Stimulated activated CD4-positive, alpha-beta T cell treated with anti-CD3 and anti-CD28 coated beads, Interleukin-4, amount 100 ng/mL, for 24 hours (primary cell): ENCODE measurements around the gene SLC25A53.

Source experiments
- DNase-seq: peaks from one replicate; pipeline ENCODE4 v3.0.0-alpha.2; 2020

SLC25A53 gene, protein sequence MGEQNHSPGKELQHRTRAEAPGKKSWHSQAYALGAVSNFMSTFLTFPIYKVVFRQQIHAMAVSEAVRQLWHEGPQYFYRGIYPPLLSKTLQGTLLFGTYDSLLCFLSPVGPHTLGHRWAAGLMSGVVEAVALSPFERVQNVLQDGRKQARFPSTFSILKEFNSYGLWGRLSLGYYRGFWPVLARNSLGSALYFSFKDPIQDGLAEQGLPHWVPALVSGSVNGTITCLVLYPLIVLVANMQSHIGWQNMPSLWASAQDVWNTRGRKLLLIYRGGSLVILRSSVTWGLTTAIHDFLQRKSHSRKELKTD

DNA sequence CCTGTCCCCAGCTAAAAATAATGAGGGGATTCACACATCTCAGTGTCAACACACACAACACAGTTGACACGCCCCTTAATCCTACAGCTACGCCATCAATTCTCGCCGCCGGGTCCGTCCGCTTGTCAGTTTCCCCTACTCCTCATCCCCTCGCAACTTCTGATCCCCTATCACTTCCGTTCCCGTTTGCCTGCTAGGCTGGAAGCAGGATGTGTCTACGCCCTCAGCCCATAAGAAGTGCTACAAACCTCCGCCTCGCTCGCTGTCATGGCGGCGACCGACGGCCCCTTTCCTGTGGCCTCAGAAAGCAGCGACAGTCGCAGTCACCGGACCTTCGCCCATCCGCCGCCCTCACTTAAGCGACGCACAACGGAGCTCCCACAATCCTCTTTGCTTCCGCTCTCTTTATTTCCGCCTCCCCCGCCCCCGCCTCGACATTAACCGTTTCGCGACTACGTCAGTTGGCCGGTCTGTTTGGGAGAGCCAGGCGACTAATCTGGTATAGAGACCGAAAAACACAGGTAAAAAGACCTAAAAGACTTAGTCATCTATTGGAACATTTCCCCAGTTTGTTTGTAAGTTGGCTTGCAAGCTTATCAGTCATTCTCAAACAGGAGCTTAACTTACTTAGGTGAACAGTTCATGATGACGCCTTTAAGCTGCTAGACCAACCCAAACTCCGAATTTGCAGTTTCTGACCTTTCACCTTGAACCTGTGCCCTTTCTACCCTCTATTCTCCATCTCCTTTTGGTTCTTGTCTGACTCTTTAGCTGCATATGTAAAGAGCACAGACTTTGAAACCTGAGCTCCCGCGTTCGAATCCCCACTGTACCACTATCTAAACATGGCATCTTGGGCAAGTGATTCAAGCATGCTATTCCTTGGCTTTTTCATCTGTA is at the start of gene SLC25A53:
TSS of gene SLC25A53 (minus strand) at position 380 of the 900 bp plus-strand sequence. CDS start 51,752 bp downstream, outside the sequence.
- peak; percentile 76 for DNase-seq

- no peak for DNase-seq
Observed at GRCh38 chrX:104205548-104205947, 48.7 kb upstream of the SLC25A53 start.

GRCh38 chrX:104195489-104196084 is 38.8 kb upstream of the SLC25A53 start:
- DNase-seq = no peak

GRCh38 chrX:104195013-104195412 is 38.2 kb upstream of the SLC25A53 start:
- DNase-seq = no peak

GRCh38 chrX:104193485-104193884 is 36.7 kb upstream of the SLC25A53 start:
- DNase-seq = no peak

DNA sequence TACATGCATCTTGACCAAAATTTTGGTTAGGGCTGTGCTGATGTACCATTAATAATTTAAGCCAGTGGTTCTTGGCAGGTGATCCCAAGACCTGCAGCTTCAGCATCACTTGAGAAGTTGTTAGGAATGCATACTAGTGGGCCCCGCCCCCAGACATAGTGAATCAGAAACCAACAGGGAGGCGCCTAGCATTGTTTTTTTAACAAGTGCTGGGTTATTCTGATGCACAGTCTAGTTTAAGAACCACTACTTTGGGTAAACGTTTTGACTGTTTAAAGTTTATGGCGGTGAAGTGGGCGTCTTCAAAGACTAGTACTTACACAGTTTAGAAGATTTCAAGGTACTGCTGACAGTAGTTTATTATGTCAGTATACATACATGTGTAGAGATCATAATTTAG is 33.0 kb upstream of the SLC25A53 start:
- DNase-seq = no peak

GRCh38 chrX:104187931-104188330 is 31.1 kb upstream of the SLC25A53 start:
- DNase-seq = no peak

GRCh38 chrX:104183685-104184084 is 26.9 kb upstream of the SLC25A53 start:
- DNase-seq = no peak

GRCh38 chrX:104173841-104174240 is 17.0 kb upstream of the SLC25A53 start:
- DNase-seq = no peak

DNA sequence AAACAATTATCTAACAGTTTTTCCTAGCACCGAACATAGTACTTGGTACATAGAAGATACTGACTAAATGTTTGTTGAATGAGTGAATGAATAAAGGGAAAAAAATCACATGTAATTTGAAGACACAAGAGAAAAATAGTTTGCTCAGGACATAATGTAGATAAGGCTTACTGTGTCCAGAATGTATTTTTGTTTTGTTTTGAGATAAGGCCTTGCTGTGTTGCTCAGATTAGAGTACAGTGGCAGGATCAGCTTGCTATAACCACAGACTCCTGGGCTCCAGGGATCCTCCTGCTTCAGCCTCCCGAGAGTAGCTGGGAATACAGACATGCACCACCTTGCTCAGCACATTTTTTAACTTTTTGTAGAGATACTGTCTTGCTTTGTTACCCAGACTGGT is 16.0 kb upstream of the SLC25A53 start:
- no peak for DNase-seq

GRCh38 chrX:104172121-104172520 is 15.3 kb upstream of the SLC25A53 start:
- DNase-seq = no peak

DNA sequence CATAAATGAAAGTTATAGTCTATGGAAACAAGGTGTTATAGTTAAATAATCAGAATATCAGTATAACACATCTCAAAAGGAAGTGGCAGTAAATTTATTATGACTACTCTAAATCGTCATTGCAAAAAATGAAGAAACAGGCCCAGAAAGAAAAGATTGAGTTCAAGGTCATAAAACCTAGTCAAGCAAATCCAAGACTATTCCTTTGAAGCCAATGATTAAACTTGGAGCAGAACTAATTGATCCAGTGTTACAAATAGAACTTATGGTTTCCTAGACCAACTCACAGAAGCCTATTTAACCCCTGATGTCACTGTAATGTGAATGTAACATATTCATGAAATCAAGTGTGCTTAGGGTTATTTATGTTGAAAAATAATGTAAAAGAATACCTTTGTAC is 11.3 kb upstream of the SLC25A53 start:
- no peak for DNase-seq

DNA sequence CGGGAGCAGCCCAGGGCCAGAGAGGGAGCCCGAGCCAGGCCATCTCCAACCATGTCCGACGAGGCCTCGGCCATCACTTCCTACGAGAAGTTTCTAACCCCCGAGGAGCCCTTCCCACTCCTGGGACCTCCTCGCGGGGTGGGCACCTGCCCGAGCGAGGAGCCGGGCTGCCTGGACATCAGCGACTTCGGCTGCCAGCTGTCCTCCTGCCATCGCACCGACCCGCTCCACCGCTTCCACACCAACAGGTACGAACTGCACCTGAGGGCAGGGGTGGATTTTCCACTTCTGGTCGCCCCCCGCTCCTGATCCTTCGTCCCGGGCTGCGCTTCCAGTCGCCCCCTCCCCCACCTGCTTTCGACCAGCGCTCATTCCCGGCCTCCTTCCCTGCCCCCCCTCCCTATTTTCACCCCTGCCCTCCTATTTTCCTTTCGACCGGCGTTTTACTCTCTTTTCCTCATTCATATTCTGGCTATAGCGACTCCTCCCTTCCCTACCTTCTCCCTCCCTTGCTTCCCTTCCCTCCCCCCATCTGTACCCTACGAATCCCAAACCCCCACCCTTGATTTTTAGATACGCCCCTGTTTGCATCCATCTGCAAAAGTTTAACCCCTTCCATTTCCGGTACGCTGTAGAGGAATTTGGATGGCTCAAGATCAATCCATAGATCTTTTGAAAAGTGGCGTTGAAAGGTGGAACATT is 10.1 kb upstream of the SLC25A53 start:
- DNase-seq = no peak

DNA sequence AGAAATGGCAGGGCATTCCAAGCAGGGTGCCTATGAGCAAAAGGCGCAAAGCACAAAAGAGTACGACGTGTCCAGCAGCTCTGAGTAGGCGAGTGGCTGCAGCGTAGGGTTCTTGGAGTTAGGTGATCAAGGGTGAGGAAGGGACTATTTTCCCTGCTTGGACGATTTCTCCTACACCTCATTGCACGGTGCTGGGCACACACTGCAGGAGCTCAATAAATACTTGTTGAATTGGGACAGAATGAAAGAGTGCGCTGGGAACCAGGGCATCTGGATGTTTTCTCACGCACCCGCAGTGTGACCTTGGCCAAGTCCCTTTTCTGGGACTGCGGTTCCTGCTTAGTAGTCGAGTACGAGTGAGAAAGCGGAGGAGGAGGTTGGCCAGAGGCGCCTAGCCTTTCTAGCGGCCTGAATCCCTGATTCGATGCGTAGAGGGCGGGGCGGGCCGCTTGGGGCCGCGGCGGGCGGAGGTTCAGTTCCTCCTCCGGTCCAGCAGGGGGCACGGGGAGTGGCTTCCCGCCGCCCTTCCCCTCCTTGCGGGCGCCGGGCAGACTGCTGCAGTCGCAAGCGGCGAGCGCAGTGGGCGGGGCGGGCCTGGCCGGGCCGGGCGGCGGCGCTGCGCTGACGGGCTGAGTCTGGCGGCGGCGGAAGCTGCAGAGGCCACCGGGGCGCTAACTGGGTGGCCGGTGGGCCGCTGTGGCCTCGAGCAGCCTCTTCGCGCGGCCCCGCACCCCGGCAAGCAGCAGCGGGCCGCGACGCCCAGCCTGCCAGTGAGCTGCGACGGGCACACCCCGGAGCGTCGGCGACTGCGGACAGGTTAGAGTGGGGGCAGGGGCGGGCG is 9.3 kb upstream of the SLC25A53 start, which contains the start of gene FAM199X:
TSS of gene FAM199X (plus strand) at position 560 of the 841 bp plus-strand sequence. CDS start 333 bp downstream, outside the sequence.
- DNase-seq = peak; percentile 83

GRCh38 chrX:104151037-104151436 is 5.8 kb downstream of the SLC25A53 start:
- DNase-seq = no peak

- no peak for DNase-seq
Observed at GRCh38 chrX:104141087-104141760, 15.6 kb downstream of the SLC25A53 start.

DNA sequence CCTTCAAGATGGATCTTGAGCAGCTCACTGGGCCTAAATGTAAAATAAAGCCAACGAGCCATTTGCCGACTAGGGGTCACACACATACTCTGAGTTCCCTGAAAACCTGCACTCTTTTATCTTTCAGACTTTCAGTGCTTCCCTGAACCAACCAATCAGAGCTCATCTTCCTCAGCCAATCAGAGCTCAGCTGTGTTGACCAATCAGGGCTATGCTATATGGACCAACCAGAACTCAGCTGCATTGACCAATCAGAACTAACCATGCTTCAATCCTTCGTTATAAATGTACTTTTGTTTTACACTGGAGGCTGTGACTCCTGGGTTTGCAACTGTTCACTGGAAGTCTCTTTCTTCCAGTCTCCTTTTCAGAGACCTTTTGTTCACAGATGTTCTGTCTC is 19.3 kb downstream of the SLC25A53 start:
- DNase-seq = no peak

- peak; percentile 62 for DNase-seq
Observed at GRCh38 chrX:104136241-104137019, 20.4 kb downstream of the SLC25A53 start.

GRCh38 chrX:104135677-104136076 is 21.1 kb downstream of the SLC25A53 start:
- DNase-seq = no peak

GRCh38 chrX:104134583-104135261 is 22.1 kb downstream of the SLC25A53 start:
- DNase-seq = no peak
